Measurements from ENCODE around the gene CACNA2D1.

DNA sequence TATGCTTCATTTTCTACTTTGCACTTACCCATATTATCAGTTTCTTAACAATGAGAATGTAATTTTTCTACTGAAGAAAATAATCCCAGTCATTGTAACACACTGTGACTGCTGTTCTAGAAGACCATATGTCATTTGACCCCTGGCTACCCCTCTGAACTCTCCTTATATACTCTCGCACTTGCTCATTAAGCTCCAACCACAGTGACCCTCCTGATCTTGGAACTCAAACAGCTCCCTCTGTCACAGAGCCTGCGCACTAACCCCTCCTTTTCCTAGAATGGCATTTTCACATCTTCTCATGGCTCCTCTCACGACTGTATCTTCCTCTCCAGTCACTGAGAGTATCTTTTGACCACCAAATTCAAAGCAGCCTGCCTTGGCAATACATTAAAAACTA, 169.7 kb downstream of the CACNA2D1 start:
- TF ChIP-seq FOXA1 (IDR thresholded peaks at IDR 0.05) (no peak), SUZ12 (IDR thresholded peaks at IDR 0.05) (no peak), ELF4 (IDR thresholded peaks at IDR 0.05) (no peak), SP1 (IDR thresholded peaks at IDR 0.05) (no peak), FOXM1 (IDR thresholded peaks at IDR 0.05; ENCODE audit: borderline replicate concordance) (no peak), TARDBP (IDR thresholded peaks at IDR 0.05) (no peak), FOXK2 (IDR thresholded peaks at IDR 0.05) (no peak), ZNF384 (IDR thresholded peaks at IDR 0.05) (no peak), ARNT (IDR thresholded peaks at IDR 0.05) (no peak), PKNOX1 (IDR thresholded peaks at IDR 0.05) (no peak), BHLHE40 (IDR thresholded peaks at IDR 0.05; ENCODE audit: borderline replicate concordance) (no peak), L3MBTL2 (conservative IDR thresholded peaks at IDR 0.05) (no peak), NFRKB (IDR thresholded peaks at IDR 0.05) (no peak)
